CD4-positive, alpha-beta T cell treated with Interleukin-4 for 4 hours (primary cell): ENCODE measurements around the gene HLF.

ENCODE experiments used
- DNase-seq: peaks from one replicate; pipeline ENCODE4 v3.0.0-alpha.2; 2020

Gene HLF, protein sequence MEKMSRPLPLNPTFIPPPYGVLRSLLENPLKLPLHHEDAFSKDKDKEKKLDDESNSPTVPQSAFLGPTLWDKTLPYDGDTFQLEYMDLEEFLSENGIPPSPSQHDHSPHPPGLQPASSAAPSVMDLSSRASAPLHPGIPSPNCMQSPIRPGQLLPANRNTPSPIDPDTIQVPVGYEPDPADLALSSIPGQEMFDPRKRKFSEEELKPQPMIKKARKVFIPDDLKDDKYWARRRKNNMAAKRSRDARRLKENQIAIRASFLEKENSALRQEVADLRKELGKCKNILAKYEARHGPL

DNA sequence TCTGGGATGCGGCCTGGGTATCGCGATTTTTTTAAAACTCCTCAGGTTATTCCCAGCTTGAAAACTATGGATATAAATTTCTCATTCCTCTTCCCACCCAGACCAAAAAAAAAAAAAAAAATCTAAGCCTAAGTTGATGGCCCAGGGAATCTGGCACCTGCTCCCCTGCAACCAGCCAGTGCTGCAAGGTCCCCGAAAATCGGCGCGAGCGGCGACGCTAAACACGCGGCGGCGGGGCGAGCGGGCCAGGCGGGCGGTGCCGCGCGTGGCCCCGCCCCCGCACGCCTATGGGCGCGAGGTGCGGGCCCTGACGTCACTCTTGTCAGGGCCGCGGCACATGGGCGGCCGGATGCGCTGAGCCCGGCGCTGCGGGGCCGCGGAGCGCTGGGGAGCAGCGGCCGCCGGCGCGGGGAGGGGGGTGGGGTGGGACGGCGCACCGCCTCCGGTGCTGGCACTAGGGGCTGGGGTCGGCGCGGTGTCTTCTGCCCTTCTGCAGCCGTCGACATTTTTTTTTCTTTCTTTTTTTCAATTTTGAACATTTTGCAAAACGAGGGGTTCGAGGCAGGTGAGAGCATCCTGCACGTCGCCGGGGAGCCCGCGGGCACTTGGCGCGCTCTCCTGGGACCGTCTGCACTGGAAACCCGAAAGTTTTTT lies at the start of gene HLF:
Gene HLF (plus strand): TSS at position 316 of the 654 bp plus-strand sequence. CDS start 525 bp downstream, outside the sequence.
- peak; percentile 76 for DNase-seq

- DNase-seq, result no peak
Observed at GRCh38 chr17:55215711-55216110, 49.0 kb upstream of the HLF start.

DNA sequence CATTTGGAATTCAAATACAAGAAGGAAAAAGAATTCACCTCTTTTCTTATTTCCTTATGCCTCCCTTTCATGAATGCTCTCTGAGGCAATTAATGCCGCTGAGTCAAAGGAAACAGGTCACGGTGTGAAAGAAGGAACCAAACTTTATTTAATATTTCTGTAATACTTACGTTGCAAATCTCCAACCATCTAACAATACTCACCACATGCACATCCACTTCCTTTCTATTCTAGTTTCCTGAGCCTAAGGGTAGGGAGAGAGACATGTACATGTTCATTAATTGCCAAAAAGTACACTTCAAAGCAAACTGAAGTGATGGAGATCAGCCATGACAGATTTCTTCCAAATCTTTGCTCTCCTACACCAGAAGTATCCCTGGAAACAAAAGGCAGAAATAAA lies 47.9 kb upstream of the HLF start:
- no peak for DNase-seq

- DNase-seq, result no peak
Observed at GRCh38 chr17:55219459-55219858, 45.3 kb upstream of the HLF start.

GRCh38 chr17:55219934-55220333 lies 44.8 kb upstream of the HLF start:
- DNase-seq, result no peak

DNA sequence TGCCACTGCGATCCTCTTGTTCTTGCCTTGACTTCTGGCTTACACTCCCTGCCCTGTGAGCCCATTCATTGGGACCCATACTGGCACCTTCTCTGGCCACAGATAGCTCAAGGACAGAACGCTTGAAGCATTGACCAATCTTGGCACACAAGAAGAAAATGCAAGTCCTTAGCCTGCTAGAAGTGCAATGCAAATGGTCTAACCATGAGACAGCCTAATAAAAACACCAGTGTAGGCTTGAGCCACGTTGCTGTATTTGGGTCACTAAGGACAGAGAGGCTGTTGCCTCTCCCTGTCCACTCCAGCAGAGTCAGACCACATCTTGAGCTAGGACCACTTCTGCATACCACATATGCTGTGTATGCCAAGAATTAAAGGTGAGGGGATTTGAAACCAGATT lies 41.2 kb upstream of the HLF start:
- DNase-seq, result no peak

DNA sequence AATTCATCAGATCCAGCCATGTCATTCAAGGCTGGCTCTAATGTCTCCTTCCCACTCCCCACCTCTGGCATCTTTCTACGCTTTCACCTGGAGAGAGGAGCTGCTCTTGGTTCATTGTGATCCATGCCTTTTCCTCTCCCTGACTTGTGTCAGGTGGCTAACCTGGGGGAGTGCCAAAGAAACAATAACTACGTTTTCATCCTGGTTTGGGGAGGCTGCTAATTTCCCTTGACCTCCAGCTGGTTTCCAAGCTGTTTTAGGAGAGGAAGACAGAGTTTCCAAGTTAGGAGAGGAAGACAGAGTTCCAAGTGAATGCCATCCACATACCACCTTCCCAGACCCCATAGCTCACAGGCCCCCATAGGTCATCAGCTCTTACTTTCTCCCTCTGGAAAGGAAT lies 40.0 kb upstream of the HLF start:
- no peak for DNase-seq

GRCh38 chr17:55225237-55225636 lies 39.5 kb upstream of the HLF start:
- no peak for DNase-seq

- no peak for DNase-seq
Observed at GRCh38 chr17:55228683-55229192, 36.0 kb upstream of the HLF start.

DNA sequence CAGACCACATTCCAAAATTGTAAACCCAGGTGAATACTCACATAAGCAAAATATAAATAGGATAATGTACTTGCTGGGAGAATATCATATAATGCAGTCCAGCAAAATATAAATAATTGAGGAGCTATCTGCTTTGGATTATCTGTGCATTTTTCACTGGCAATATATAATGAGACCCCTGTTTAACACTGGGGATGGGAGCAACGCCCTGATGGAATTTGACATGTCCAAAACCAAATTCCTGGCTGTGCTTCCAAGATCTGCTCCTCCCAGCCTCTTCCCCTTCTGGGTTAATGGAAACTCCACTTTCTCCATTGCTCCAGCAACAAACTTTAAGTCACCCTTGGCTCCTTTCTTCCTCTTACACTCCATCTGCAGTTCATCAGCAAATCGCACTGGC lies 35.5 kb upstream of the HLF start:
- DNase-seq, result no peak

DNA sequence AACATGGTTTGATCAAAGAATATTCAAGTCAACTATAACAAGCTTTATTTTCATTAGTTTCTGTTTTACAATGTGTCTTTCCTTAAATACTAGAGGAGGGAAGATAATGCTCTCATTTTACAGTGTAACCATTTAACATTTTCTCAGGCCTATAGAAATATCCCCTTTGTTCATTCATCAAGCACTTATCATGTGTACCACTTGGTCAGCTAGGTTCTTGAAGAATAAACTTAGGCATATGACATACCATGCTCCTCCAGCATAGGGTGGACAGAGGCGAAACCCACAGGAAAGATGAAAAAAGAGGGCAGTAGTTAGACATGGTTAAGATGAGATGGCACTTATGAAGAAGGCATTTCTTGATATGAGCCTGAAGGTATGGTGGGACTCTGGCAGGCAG lies 34.0 kb upstream of the HLF start:
- no peak for DNase-seq

DNA sequence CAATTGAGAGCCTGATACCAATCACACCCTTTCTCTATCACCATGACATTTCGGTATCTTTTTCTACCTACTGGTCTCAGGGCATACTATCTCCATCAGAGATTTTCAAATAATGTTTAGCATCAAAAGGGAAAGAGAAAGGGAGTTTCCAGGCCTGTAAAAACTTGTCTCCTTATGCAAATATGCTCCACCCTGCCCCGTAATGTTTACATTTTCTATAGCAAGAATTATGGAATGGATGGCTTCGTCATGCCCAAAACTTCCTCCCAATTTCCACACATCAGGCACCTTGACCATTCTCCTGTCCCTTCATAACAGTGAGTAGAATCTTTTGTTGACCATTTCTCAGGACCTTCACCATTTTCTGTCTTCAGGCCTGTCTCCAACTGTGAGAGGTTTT lies 30.9 kb upstream of the HLF start:
- no peak for DNase-seq

- no peak for DNase-seq
Observed at GRCh38 chr17:55236316-55236715, 28.4 kb upstream of the HLF start.

GRCh38 chr17:55237268-55237667 lies 27.5 kb upstream of the HLF start:
- DNase-seq, result peak; percentile 50

DNA sequence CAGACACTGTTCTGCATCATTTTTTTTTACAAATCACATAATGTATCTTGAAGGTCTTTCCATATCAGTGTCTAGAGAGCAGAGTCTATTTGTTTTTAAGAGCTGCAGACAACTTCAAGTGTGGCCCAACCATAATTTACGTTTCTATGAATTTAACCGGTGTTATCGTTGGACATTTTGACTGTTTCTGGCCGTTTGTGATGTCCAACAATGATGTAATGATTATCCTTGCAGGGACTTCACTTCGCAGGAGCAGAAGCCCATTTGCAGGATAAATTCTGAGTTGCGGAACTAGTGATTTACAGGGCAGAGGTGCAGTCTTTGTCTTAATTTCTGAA lies 26.9 kb upstream of the HLF start:
- DNase-seq, result no peak

GRCh38 chr17:55238179-55238930 lies 26.4 kb upstream of the HLF start:
- DNase-seq, result peak; percentile 90

DNA sequence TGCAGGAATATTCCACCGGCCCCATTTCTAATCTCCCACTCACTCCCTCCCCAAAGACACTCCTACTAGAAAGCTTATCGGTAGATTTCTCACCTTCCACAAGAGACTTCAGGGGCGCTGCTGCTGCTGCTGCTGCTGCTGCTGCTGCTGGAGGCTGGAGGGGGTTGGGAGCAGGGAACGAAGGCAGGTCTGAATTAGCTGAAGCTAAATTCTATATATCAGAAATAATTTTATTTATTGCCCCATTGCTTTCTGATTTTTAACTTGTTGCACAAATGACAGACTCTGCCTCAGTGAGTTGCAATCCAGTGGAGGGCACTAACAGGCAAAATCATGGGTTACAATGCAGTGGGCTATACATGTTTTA lies 25.8 kb upstream of the HLF start:
- DNase-seq, result peak; percentile 5

DNA sequence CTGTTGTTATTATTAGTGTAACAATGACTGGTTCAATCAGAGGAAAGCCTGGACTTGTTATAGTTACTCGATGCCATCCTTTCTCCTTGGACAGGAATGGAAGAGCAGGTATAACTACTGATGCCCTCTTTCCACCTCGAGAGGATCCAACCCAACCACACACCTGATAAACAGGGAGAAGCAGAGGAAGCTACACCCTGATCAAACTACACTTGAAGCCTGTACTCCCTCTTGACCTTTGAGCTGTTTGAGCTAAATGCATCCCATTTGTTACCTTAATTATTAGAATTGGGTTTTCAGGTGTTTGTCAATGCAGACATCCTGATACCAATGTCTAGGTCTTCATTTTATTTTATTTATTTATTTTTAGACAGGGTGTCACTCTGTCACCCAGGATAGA lies 23.7 kb upstream of the HLF start:
- DNase-seq, result no peak

DNA sequence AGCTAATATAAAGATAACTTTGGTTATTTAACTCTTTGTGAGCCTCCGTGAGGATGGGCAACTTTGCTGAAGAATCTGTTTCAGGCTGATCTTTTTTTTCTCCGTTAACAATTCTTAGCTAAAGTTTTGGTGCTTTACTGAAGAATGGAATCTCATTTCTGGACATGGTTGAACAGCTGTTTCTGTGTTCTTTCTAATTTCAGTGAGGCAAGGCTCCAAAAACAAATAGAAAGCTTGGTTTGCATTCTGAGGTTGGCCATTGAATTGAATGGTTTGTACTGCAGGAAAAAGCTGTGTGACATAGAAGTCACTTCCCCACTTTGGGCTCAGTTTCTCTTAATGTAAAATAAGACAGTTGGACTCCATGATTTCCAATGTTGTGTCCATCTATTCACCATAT lies 22.3 kb upstream of the HLF start:
- no peak for DNase-seq

DNA sequence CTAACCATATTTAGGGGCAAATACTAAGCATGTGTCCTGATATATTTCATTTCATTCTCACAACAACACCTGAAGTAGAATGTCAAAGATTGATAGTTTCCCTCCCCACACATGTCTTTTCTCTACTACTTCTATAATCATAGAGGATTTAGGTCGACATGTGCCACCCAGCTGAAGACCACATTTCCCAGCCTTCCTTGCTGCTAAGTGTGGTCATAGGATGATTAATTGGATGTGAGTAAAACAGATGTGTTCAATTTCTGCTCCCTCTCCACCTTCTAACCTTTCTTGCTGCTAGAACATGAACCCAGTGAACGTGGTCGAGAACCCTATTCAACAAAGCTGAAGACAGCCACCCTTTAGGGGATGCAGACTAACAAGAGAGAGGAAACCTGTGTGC lies 18.8 kb upstream of the HLF start:
- no peak for DNase-seq

DNA sequence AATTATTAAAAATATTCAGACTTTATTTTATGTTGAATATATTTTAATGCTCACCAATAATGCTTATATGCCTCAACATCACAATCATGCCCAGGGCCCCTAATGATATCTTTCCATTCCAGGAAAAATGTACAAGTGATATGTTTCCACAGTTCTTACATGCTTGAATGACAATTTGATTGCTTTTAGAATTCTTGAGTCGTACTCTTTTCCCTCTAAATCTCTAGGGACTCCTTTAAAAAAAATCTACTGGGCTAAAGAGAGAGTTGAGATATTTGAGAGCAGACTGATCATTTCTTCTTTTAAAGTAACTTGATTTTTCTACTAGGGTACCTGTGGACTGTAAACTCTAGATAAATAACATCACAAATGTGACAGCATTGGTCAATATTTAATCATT lies 18.2 kb upstream of the HLF start:
- DNase-seq, result no peak

- DNase-seq, result no peak
Observed at GRCh38 chr17:55248077-55248476, 16.7 kb upstream of the HLF start.

GRCh38 chr17:55249861-55250260 lies 14.9 kb upstream of the HLF start:
- no peak for DNase-seq

- no peak for DNase-seq
Observed at GRCh38 chr17:55254375-55254774, 10.4 kb upstream of the HLF start.
